Hepatocyte (in vitro differentiated cells): ENCODE results near the gene PDK2. TPM values are rescaled to one million over a fixed set of nuclear protein-coding genes. Genes with fewer than 3 reads are reported as not detected.

Experiments used
- DNase-seq: peaks from one replicate; pipeline ENCODE4 v3.0.0-alpha.2; 2016; ENCODE audit warnings: low spot score
- H2AFZ ChIP-seq: fragments of 200-600 bp; sonication (generic); 2 replicates; pipeline ENCODE4 v1.6.0; 2016; ENCODE audit warnings: antibody characterized with exemption, mild to moderate bottlenecking
- H3K27ac ChIP-seq: fragments of 200-600 bp; sonication (generic); 2 replicates; pipeline ENCODE4 v1.5.1; 2016; ENCODE audit warnings: mild to moderate bottlenecking
- H3K27me3 ChIP-seq: fragments of 200-600 bp; sonication (generic); 2 replicates; pipeline ENCODE4 v1.6.1; 2016
- H3K36me3 ChIP-seq: fragments of 200-600 bp; sonication (generic); replicated peaks from 2 replicates; pipeline ENCODE4 v1.5.1; 2016; ENCODE audit warnings: low read depth; ENCODE audit not compliant: insufficient read depth
- H3K4me1 ChIP-seq: fragments of 200-600 bp; sonication (generic); 2 replicates; pipeline ENCODE4 v1.5.1; 2016; ENCODE audit warnings: mild to moderate bottlenecking, moderate library complexity; ENCODE audit not compliant: insufficient read depth
- H3K4me2 ChIP-seq: fragments of 200-600 bp; sonication (generic); 2 replicates; pipeline ENCODE4 v1.6.0; 2016
- H3K4me3 ChIP-seq: fragments of 200-600 bp; sonication (generic); 2 replicates; pipeline ENCODE4 v1.5.1; 2016; ENCODE audit warnings: mild to moderate bottlenecking
- H3K79me2 ChIP-seq: fragments of 200-600 bp; sonication (generic); 2 replicates; pipeline ENCODE4 v1.6.0; 2017; ENCODE audit warnings: mild to moderate bottlenecking
- H3K9me2 ChIP-seq: fragments of 200-600 bp; sonication (generic); replicated peaks from 2 replicates; pipeline ENCODE4 v1.6.0; 2017; ENCODE audit warnings: mild to moderate bottlenecking; ENCODE audit not compliant: insufficient read depth
- H3K9me3 ChIP-seq: fragments of 200-600 bp; sonication (generic); 2 replicates; pipeline ENCODE4 v1.5.1; 2016; ENCODE audit warnings: low read depth, mild to moderate bottlenecking
- H4K20me1 ChIP-seq: fragments of 200-600 bp; sonication (generic); 2 replicates; pipeline ENCODE4 v1.6.0; 2016; ENCODE audit warnings: mild to moderate bottlenecking; ENCODE audit not compliant: insufficient read depth, poor library complexity, severe bottlenecking
- CTCF ChIP-seq: fragments of 200-600 bp; sonication (generic); IDR thresholded peaks from 2 replicates; pipeline ENCODE4 v1.5.1; 2016; ENCODE audit warnings: antibody characterized with exemption, mild to moderate bottlenecking; ENCODE audit not compliant: poor library complexity
- EZH2 ChIP-seq: fragments of 200-600 bp; sonication (generic); IDR thresholded peaks from 2 replicates; pipeline ENCODE4 v1.6.1; 2016; ENCODE audit warnings: antibody characterized with exemption, mild to moderate bottlenecking, borderline replicate concordance
- EZH2phosphoT487 ChIP-seq: fragments of 200-600 bp; sonication (generic); IDR thresholded peaks from one replicate; pipeline ENCODE4 v1.6.1; 2018; ENCODE audit warnings: antibody characterized with exemption, mild to moderate bottlenecking, low read depth, moderate library complexity; ENCODE audit not compliant: unreplicated experiment, severe bottlenecking
- WGBS: methylation state at CpG from one replicate; pipeline ENCODE4 v1.1.6; 2016; ENCODE audit warnings: low lambda C conversion rate; ENCODE audit errors: missing lambda C conversion rate; 5-methylcytosine and 5-hydroxymethylcytosine counted together
- polyA plus RNA-seq: library from polyadenylated mRNA; unstranded; fragments of >200 nt; fragmentation: Nextera tagmentation; extraction: Ambion mirVana; gene quantifications from 2 replicates; pipeline ENCODE4 v1.2.1, GENCODE V29; 2016
- total RNA-seq: library from RNA; depleted of rRNA; stranded (reverse); fragments of >200 nt; gene quantifications from 2 replicates; pipeline ENCODE4 v1.2.3, GENCODE V29; 2014

The PDK2 gene
- total and polyA plus RNA-seq, 2 experiments from 2014 or later, result 42.7 to 56.9 TPM

- no peak for DNase-seq
- under 1% methylated on average over 17 of the region's 31 CpGs for WGBS
- no peaks in the 10 kb centered on the region for H3K36me3 ChIP-seq
- H3K4me2 ChIP-seq, result peak overlapping the region; percentile 99
- no peak for TF ChIP-seq EZH2
- no peak for TF ChIP-seq CTCF
- no peak for TF ChIP-seq EZH2phosphoT487
- H4K20me1 ChIP-seq, result no peaks in the 10 kb centered on the region
- H3K4me1 ChIP-seq, result peaks cover 21% of the 10 kb centered on the region
- H3K27me3 ChIP-seq, result peaks cover 3% of the 10 kb centered on the region
- H3K4me3 ChIP-seq, result peak overlapping the region; percentile 58
- peak overlapping the region; percentile 71 for H2AFZ ChIP-seq
- no peaks in the 10 kb centered on the region for H3K9me2 ChIP-seq
- no peaks in the 10 kb centered on the region for H3K9me3 ChIP-seq
- no peaks in the 10 kb centered on the region for H3K79me2 ChIP-seq
- peak overlapping the region; percentile 65 for H3K27ac ChIP-seq
Measured at GRCh38 chr17:50129353-50129727, 34.2 kb downstream of the PDK2 start.

- no peaks in the 10 kb centered on the region for H3K9me2 ChIP-seq
- no peaks in the 10 kb centered on the region for H3K36me3 ChIP-seq
- TF ChIP-seq CTCF, result no peak
- no peak for TF ChIP-seq EZH2phosphoT487
- no peak for TF ChIP-seq EZH2
- peaks cover 3% of the 10 kb centered on the region for H3K27me3 ChIP-seq
- peak within 1 kb of the TSS; percentile 65 for H3K27ac ChIP-seq
- peak within 1 kb of the TSS; percentile 99 for H3K4me2 ChIP-seq
- no peaks in the 10 kb centered on the region for H3K79me2 ChIP-seq
- WGBS, result under 1% methylated on average over 34 of the region's 84 CpGs
- peak within 1 kb of the TSS; percentile 58 for H3K4me3 ChIP-seq
- no peaks in the 10 kb centered on the region for H3K9me3 ChIP-seq
- peak; percentile 69 for DNase-seq
- peaks cover 21% of the 10 kb centered on the region for H3K4me1 ChIP-seq
- H4K20me1 ChIP-seq, result no peaks in the 10 kb centered on the region
- peak within 1 kb of the TSS; percentile 71 for H2AFZ ChIP-seq
Measured at GRCh38 chr17:50129728-50130558, 34.8 kb downstream of the PDK2 start, which contains the start of gene SAMD14. TSS of gene SAMD14 (minus strand) at chr17:50130160. CDS start at chr17:50124959, 5,201 bp downstream.

GRCh38 chr17:50130559-50131305, 35.6 kb downstream of the PDK2 start:
- no peak overlapping the region for H3K4me3 ChIP-seq
- H3K4me2 ChIP-seq, result peak overlapping the region; percentile 99
- TF ChIP-seq EZH2phosphoT487 (no peak), EZH2 (no peak), CTCF (no peak)
- no peaks in the 10 kb centered on the region for H4K20me1 ChIP-seq
- peaks cover 21% of the 10 kb centered on the region for H3K4me1 ChIP-seq
- H2AFZ ChIP-seq, result peak overlapping the region; percentile 71
- no peak overlapping the region for H3K27ac ChIP-seq
- H3K27me3 ChIP-seq, result peaks cover 3% of the 10 kb centered on the region
- no peaks in the 10 kb centered on the region for H3K9me2 ChIP-seq
- H3K9me3 ChIP-seq, result no peaks in the 10 kb centered on the region
- no peak for DNase-seq
- WGBS, result 53% methylated on average over 16 of the region's 19 CpGs
- no peaks in the 10 kb centered on the region for H3K36me3 ChIP-seq
- no peaks in the 10 kb centered on the region for H3K79me2 ChIP-seq
